ENCODE measurements around the gene PLOD2.

The PLOD2 gene

DNA sequence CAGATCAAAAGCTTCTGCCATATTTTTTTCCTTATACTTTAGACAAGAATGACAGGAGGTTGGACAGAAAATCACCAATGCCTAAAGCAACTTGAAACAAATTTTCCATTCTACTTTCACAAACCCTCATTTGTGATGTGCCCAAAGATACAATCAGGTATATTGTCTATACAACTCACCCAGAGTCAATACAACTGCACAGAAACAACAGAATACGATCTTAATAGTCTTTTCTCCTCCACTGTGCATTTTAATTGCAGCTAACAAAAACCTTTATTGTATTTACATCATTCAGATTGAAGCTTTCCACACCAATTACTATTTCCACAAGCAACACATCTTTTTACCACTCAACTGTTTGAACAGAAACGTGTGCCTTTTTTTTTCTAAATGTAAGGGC, 80.4 kb downstream of the PLOD2 start:
- TF ChIP-seq CTCF (conservative IDR thresholded peaks at IDR 0.05; ENCODE audit: low read depth, low read length), result no peak
- no peak for DNase-seq (ENCODE audit: low read depth)
- H3K4me3 ChIP-seq (ENCODE audit: low read length), result no peak overlapping the region

DNA sequence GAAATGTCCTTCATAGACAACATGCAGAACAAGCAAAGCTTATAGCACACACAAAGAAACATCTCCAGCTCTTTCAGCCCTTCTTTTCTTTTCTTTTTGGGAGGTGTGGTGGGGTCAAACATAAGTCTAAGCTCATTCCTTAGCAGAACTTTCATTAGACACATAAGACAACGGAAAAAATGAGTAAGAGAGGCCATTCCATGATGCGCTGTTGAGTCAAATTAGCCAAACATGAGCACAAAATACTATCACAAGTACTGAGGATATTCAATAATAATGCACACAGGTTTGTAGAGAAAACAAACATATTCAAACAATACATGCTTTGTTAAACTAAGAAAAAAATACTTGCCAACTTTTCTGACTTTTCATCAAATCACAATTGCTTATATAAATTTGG, 83.0 kb downstream of the PLOD2 start:
- TF ChIP-seq CTCF (conservative IDR thresholded peaks at IDR 0.05; ENCODE audit: low read depth, low read length), result no peak
- no peak overlapping the region for H3K4me3 ChIP-seq (ENCODE audit: low read length)
- DNase-seq (ENCODE audit: low read depth), result no peak

- no peak for TF ChIP-seq CTCF (conservative IDR thresholded peaks at IDR 0.05; ENCODE audit: low read depth, low read length)
- DNase-seq (ENCODE audit: low read depth), result no peak
- H3K4me3 ChIP-seq (ENCODE audit: low read length), result no peak overlapping the region
These were observed 83.8 kb downstream of the PLOD2 start for GRCh38 chr3:146077181-146077580.

DNA sequence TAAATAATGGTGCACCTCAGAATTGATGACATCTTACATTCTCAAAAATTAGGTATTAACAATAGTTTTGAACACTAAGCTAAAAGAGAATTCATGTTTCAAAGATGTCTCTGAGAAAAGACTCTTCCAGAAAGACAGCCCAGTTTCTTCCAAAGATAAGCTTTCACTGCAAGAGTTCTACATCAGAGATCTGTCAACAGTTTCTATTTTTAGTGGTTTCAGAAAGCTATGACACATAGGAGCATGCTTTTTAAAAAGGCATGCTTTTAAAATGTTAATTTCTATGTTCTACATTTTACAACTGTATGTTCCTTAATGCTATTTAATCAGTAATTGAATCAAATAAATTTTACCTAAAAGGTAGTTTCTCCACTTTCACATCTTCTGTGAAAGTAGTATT, 88.2 kb downstream of the PLOD2 start:
- no peak for TF ChIP-seq CTCF (conservative IDR thresholded peaks at IDR 0.05; ENCODE audit: low read depth, low read length)
- no peak for DNase-seq (ENCODE audit: low read depth)
- H3K4me3 ChIP-seq (ENCODE audit: low read length), result no peak overlapping the region

- H3K4me3 ChIP-seq (ENCODE audit: low read length), result no peak overlapping the region
- TF ChIP-seq CTCF (conservative IDR thresholded peaks at IDR 0.05; ENCODE audit: low read depth, low read length), result no peak
- DNase-seq (ENCODE audit: low read depth), result no peak
These were observed 88.9 kb downstream of the PLOD2 start for GRCh38 chr3:146072061-146072460.

GRCh38 chr3:146071632-146072031, 89.4 kb downstream of the PLOD2 start:
- H3K4me3 ChIP-seq (ENCODE audit: low read length), result no peak overlapping the region
- no peak for DNase-seq (ENCODE audit: low read depth)
- TF ChIP-seq CTCF (conservative IDR thresholded peaks at IDR 0.05; ENCODE audit: low read depth, low read length), result no peak

- DNase-seq (ENCODE audit: low read depth), result no peak
- H3K4me3 ChIP-seq (ENCODE audit: low read length), result no peak overlapping the region
- TF ChIP-seq CTCF (conservative IDR thresholded peaks at IDR 0.05; ENCODE audit: low read depth, low read length), result no peak
These were observed 93.9 kb downstream of the PLOD2 start for GRCh38 chr3:146067048-146067447.
